ENCODE measurements around the gene RAPGEF1.
"Not testable (repeated sequence)": the region's sequence is repeated elsewhere in the genome, so short reads cannot be mapped to it uniquely, and the experiment has no call there.

Gene RAPGEF1

DNA sequence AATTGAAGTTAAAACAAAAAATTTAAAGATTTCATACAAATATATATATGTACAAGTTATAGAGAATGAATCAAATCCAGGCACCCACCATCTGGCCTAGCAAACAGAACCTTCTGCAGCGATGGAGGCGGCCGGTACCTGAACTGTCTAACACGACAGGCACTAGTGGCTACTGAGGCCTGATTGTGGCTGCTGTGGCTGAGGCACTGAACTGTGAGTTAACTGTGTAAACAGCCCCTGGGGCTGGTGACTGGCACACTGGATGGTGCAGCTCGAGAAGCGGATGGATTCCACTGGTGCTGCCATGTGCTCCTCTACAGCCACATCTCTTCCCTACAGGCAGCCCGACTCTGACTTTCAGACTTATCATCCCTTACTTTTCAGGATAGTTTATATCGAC, 82.4 kb downstream of the RAPGEF1 start:
- TF ChIP-seq, protein P1, sequence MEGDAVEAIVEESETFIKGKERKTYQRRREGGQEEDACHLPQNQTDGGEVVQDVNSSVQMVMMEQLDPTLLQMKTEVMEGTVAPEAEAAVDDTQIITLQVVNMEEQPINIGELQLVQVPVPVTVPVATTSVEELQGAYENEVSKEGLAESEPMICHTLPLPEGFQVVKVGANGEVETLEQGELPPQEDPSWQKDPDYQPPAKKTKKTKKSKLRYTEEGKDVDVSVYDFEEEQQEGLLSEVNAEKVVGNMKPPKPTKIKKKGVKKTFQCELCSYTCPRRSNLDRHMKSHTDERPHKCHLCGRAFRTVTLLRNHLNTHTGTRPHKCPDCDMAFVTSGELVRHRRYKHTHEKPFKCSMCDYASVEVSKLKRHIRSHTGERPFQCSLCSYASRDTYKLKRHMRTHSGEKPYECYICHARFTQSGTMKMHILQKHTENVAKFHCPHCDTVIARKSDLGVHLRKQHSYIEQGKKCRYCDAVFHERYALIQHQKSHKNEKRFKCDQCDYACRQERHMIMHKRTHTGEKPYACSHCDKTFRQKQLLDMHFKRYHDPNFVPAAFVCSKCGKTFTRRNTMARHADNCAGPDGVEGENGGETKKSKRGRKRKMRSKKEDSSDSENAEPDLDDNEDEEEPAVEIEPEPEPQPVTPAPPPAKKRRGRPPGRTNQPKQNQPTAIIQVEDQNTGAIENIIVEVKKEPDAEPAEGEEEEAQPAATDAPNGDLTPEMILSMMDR (conservative IDR thresholded peaks at IDR 0.05; ENCODE audit: low read depth) = no peak
- no peak for DNase-seq (ENCODE audit: low spot score)
- POLR2A ChIA-PET (ENCODE audit: low non-redundant PET) = no interaction called here
- CTCF ChIA-PET = no interaction called here
- H3K27ac ChIP-seq = peak overlapping the region; percentile 85

DNA sequence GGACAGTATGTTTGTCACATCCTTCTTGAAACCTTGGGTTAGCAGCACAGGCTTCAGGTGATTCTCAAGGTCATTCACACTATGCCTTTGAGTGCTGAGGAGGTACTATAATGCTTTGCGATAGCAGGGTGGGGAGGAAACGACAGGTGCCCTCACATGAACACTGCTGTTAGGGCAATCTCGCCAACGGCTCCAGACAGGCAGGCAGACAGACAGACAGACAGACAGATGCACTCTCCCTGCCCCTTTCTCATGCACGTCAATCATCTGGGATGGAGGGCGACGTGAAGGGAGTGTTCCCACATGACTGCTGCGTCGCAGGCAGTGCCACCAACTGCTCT, 82.9 kb downstream of the RAPGEF1 start:
- DNase-seq (ENCODE audit: low spot score) = no peak
- peak overlapping the region; percentile 85 for H3K27ac ChIP-seq
- ChIA-PET POLR2A (ENCODE audit: low non-redundant PET) (interaction anchor here (0.6 kb wide), 1 partner anchor 54 kb away, joined by 5 read pairs; no protein-coding TSS in a partner anchor), CTCF (interaction anchor here (0.7 kb wide), 2 partner anchors 69 to 153 kb away, joined by 3 read pairs; no protein-coding TSS in a partner anchor)
- TF ChIP-seq, protein P1 (conservative IDR thresholded peaks at IDR 0.05; ENCODE audit: low read depth) = no peak

DNA sequence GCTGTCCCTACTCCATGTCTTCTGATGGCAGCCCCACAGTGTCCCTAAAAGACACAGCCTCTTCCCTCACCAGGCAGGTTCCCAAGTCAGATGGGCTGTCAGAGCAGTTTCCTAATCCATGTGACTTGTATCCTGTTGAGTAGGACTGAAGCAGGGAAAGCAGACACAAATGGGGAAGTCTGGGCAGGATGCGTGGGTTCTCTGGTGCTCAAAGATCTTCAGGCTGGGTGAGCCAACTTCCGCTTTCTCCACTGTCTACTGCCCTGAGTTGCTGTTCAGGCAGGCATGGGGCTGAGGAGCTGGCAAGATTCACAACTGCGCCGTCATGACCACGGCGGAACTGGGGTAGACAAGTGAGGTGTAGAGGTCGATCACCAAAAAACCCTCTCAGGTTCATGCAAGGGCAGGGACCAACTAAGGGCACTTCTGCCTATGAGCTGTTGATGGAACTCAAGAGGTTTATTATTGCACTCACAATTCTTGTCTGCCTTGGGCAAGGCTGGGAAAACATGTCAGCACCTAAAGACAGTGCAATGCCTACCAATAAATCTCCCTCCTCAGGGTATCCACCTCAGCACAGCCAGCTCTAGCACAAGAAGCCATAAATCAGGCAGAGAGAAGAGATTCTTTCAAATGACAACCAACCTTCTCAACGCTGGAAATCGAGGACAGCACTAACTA, 83.4 kb downstream of the RAPGEF1 start:
- TF ChIP-seq, protein P1 (conservative IDR thresholded peaks at IDR 0.05; ENCODE audit: low read depth) = no peak
- CTCF ChIA-PET = interaction anchor here (0.7 kb wide), 2 partner anchors 69 to 154 kb away, joined by 3 read pairs; no protein-coding TSS in a partner anchor
- POLR2A ChIA-PET (ENCODE audit: low non-redundant PET) = interaction anchor here (0.6 kb wide), 1 partner anchor 54 kb away, joined by 5 read pairs; no protein-coding TSS in a partner anchor
- no peak for DNase-seq (ENCODE audit: low spot score)
- peak overlapping the region; percentile 85 for H3K27ac ChIP-seq

DNA sequence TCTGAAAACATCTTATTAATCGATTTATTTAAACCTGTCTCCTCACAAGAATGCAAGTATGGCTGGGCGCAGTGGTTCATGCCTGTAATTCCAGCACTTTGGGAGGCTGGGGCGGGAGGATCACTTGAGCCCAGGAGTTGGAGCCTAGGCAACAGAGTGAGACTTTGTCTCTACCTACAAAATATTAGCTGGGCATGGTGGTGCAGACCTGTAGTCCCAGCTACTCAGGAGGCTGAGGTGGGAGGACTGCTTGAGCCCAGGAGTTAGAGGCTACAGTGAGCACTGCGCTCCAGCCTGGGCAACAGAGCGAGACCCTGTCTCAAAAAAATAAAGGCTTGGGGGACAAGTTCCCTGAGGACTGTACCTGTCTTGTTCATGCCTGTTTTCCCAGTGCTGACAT, 85.5 kb downstream of the RAPGEF1 start:
- CTCF ChIA-PET; H3K27ac ChIP-seq; POLR2A ChIA-PET (ENCODE audit: low non-redundant PET); DNase-seq (ENCODE audit: low spot score): not testable (repeated sequence)

DNA sequence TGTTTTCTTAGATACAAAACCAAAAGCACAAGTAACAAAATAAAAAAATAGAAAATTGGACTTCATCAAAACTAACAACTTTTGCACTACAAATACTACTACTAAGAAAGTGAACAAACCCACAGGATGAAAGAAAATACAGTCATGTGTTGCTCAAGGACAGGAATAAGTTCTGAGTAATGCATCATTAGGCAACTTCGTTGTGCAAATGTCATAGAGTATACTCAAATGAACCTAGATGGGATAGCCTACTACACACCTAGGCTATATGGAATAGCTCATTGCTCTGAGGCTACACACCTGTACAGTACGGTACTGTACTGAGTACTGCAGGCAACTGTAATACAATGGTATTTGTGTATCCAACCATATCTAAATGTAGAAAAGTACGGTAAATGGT, 88.3 kb downstream of the RAPGEF1 start:
- CTCF ChIA-PET = interaction anchor here (0.6 to 1.3 kb wide), 2 partner anchors 45 to 742 kb away, joined by 3 to 5 read pairs; no protein-coding TSS in a partner anchor
- DNase-seq (ENCODE audit: low spot score) = peak; percentile 68
- no peak overlapping the region for H3K27ac ChIP-seq
- POLR2A ChIA-PET (ENCODE audit: low non-redundant PET) = no interaction called here
- TF ChIP-seq, protein P1 (conservative IDR thresholded peaks at IDR 0.05; ENCODE audit: low read depth) = no peak

DNA sequence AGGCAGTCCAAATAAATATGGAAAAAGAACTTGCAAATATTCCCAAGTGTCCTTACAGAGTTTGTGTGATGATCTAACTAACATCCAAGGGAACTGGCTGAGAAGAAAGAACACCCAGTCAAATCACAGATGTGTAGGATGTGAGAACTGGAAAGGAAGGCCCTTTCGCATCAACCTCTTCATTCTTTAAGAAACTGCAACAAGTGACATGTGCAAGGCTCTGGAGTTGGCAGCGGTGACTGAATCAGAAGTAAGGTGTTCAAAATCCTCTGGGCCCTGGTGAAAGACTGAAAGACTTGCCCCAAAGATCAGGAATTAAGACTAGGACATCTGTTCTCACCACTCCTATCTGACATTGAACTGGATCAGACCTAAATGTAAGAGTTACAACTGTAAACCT, 88.7 kb downstream of the RAPGEF1 start:
- TF ChIP-seq, protein P1 (conservative IDR thresholded peaks at IDR 0.05; ENCODE audit: low read depth) = no peak
- no peak for DNase-seq (ENCODE audit: low spot score)
- no peak overlapping the region for H3K27ac ChIP-seq
- ChIA-PET CTCF (no interaction called here), POLR2A (ENCODE audit: low non-redundant PET) (no interaction called here)

DNA sequence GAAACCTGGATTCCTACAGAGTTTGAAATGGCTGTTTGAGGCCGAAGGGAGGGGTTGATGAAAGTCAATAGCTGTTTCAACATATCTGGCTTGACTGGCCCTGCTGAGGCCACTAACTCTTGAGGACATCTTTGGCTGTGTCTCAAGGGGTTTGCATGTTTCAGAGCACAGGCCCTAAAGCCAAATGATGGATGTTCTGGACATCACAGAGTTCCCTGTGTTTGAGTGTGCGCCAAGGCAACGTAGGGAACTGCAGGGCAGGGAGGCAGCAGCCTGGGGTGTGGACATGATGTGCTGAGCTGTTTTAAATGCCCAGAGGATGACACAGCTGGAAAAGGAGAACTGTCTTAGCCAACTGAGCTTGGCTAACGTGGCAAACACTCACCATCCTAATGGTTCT, 89.6 kb downstream of the RAPGEF1 start:
- POLR2A ChIA-PET (ENCODE audit: low non-redundant PET) = interaction anchor here (0.5 kb wide), 1 partner anchor 84 kb away, joined by 3 read pairs; no protein-coding TSS in a partner anchor
- peak; percentile 75 for DNase-seq (ENCODE audit: low spot score)
- H3K27ac ChIP-seq = peak overlapping the region; percentile 74
- CTCF ChIA-PET = interaction anchor here (1.2 kb wide), 1 partner anchor 29 kb away, joined by 3 read pairs; no protein-coding TSS in a partner anchor
- TF ChIP-seq, protein P1 (conservative IDR thresholded peaks at IDR 0.05; ENCODE audit: low read depth) = no peak

Measured in RWPE1 (cell line).